HepG2 (cell line): ENCODE measurements around the gene MYL9. TPM values are rescaled to one million over a fixed set of nuclear protein-coding genes. Genes with fewer than 3 reads are reported as not detected.

ENCODE experiments used
- CAMTA2 ChIP-seq: sonication (generic); formaldehyde crosslinking; IDR thresholded peaks from 2 replicates; pipeline ENCODE4 v1.4.0; 2020; ENCODE audit warnings: mild to moderate bottlenecking, missing genetic modification reagents, borderline replicate concordance
- HNRNPUL1 ChIP-seq: fragments of 200-400 bp; formaldehyde crosslinking; IDR thresholded peaks from 2 replicates; pipeline ENCODE4 v1.6.1; 2017; ENCODE audit warnings: low read depth, mild to moderate bottlenecking, low read length, moderate library complexity
- KLF6 ChIP-seq: IDR thresholded peaks from 2 replicates; pipeline ENCODE4 v1.8.0; 2016; ENCODE audit warnings: missing biosample characterization, missing genetic modification reagents
- KMT2A ChIP-seq: sonication (generic); formaldehyde crosslinking; IDR thresholded peaks from 2 replicates; pipeline ENCODE4 v1.4.0; 2020; ENCODE audit warnings: missing genetic modification reagents
- MED1 ChIP-seq: sonication (generic); formaldehyde crosslinking; IDR thresholded peaks from 2 replicates; pipeline ENCODE4 v1.4.0; 2020; ENCODE audit warnings: missing genetic modification reagents
- MED8 ChIP-seq: sonication (generic); formaldehyde crosslinking; IDR thresholded peaks from 2 replicates; pipeline ENCODE4 v1.8.1; 2023; ENCODE audit warnings: mild to moderate bottlenecking, missing genetic modification reagents; ENCODE audit not compliant: insufficient replicate concordance
- MEIS2 ChIP-seq: sonication (generic); formaldehyde crosslinking; IDR thresholded peaks from 2 replicates; pipeline ENCODE4 v1.9.0; 2021; ENCODE audit warnings: mild to moderate bottlenecking, missing genetic modification reagents
- NCOA5 ChIP-seq: sonication (generic); formaldehyde crosslinking; IDR thresholded peaks from 2 replicates; pipeline ENCODE4 v1.4.0; 2020; ENCODE audit warnings: missing genetic modification reagents
- NPAS2 ChIP-seq: sonication (generic); formaldehyde crosslinking; IDR thresholded peaks from 2 replicates; pipeline ENCODE4 v1.8.0; 2022; ENCODE audit warnings: mild to moderate bottlenecking, missing genetic modification reagents, borderline replicate concordance
- NR1H2 ChIP-seq: sonication (generic); formaldehyde crosslinking; IDR thresholded peaks from 2 replicates; pipeline ENCODE4 v1.8.1; 2022; ENCODE audit warnings: low read depth, missing genetic modification reagents, borderline replicate concordance
- PTBP1 ChIP-seq: fragments of 200-400 bp; formaldehyde crosslinking; IDR thresholded peaks from 2 replicates; pipeline ENCODE4 v1.6.1; 2018; ENCODE audit warnings: low read length, low read depth; ENCODE audit not compliant: poor library complexity, severe bottlenecking
- SKI ChIP-seq: fragments of 450-650 bp; IDR thresholded peaks from one replicate; pipeline ENCODE4 v1.6.1; 2018; ENCODE audit warnings: mild to moderate bottlenecking; ENCODE audit not compliant: partially characterized antibody
- TGIF2 ChIP-seq: IDR thresholded peaks from 2 replicates; pipeline ENCODE4 v1.6.1; 2016; ENCODE audit warnings: control low read depth, missing compliant biosample characterization
- TOPORS ChIP-seq: sonication (generic); formaldehyde crosslinking; IDR thresholded peaks from 2 replicates; pipeline ENCODE4 v1.8.0; 2023; ENCODE audit warnings: mild to moderate bottlenecking, missing genetic modification reagents
- ZNF20 ChIP-seq: sonication (generic); formaldehyde crosslinking; IDR thresholded peaks from 2 replicates; pipeline ENCODE4 v1.4.0; 2020; ENCODE audit warnings: mild to moderate bottlenecking, moderate library complexity, missing genetic modification reagents
- ZNF484 ChIP-seq: sonication (generic); formaldehyde crosslinking; IDR thresholded peaks from 2 replicates; pipeline ENCODE4 v1.5.1; 2020; ENCODE audit warnings: mild to moderate bottlenecking, low read depth, missing genetic modification reagents, borderline replicate concordance
- ZNF839 ChIP-seq: sonication (generic); formaldehyde crosslinking; IDR thresholded peaks from 2 replicates; pipeline ENCODE4 v1.4.0; 2020; ENCODE audit warnings: missing genetic modification reagents, mild to moderate bottlenecking, borderline replicate concordance
- ZNF879 ChIP-seq: sonication (generic); formaldehyde crosslinking; IDR thresholded peaks from 2 replicates; pipeline ENCODE4 v1.8.1; 2023; ENCODE audit warnings: missing genetic modification reagents
- polyA plus RNA-seq, 8 experiments: library from polyadenylated mRNA; depleted of rRNA in 3 of 8; stranded (reverse) in 7 of 8; unstranded in 1 of 8; fragments of >200 nt; fragmentation: Illumina TruSeq in 4 of 8; extraction: Trizol in 4 of 8; gene quantifications; 2 replicates each; pipeline versions ENCODE4 v1.2.1 to v1.2.3, GENCODE V29; 2011 to 2016; ENCODE audit warnings: low read depth in 4 of 8, missing spikeins in 1 of 8, mixed read lengths in 1 of 8; ENCODE audit not compliant: insufficient read depth in 1 of 8
- total RNA-seq, 5 experiments: library from RNA; depleted of rRNA; stranded (reverse); fragments of >200 nt; fragmentation: Illumina TruSeq; extraction: Trizol; gene quantifications; 2 replicates each; pipeline ENCODE4 v1.2.3, GENCODE V29; 2016; ENCODE audit warnings: low read depth in 1 of 5
- TF ChIP-seq, protein P1 (sequence below): sonication (generic); formaldehyde crosslinking; IDR thresholded peaks from 2 replicates; pipeline ENCODE4 v1.4.0; 2020; ENCODE audit warnings: mild to moderate bottlenecking, low read depth, missing genetic modification reagents
- TF ChIP-seq, protein P2 (sequence below): sonication (generic); formaldehyde crosslinking; IDR thresholded peaks from 2 replicates; pipeline ENCODE4 v1.8.1; 2023; ENCODE audit warnings: mild to moderate bottlenecking, missing genetic modification reagents
- TF ChIP-seq, protein P3 (sequence below): IDR thresholded peaks from 2 replicates; pipeline ENCODE4 v1.6.1; 2016
- TF ChIP-seq, protein P4 (sequence below): sonication (generic); formaldehyde crosslinking; IDR thresholded peaks from 2 replicates; pipeline ENCODE4 v1.5.0; 2020; ENCODE audit warnings: mild to moderate bottlenecking, missing genetic modification reagents, borderline replicate concordance
- TF ChIP-seq, protein P5 (sequence below): sonication (generic); formaldehyde crosslinking; IDR thresholded peaks from 2 replicates; pipeline ENCODE4 v1.5.0; 2020; ENCODE audit warnings: mild to moderate bottlenecking, low read depth, missing genetic modification reagents, borderline replicate concordance

Gene MYL9
- total and polyA plus RNA-seq, 2 of the 13 experiments (the other 11 are each of a cell fraction or from before 2014, with no cell fraction given): 0.87 to 2.2 TPM

DNA sequence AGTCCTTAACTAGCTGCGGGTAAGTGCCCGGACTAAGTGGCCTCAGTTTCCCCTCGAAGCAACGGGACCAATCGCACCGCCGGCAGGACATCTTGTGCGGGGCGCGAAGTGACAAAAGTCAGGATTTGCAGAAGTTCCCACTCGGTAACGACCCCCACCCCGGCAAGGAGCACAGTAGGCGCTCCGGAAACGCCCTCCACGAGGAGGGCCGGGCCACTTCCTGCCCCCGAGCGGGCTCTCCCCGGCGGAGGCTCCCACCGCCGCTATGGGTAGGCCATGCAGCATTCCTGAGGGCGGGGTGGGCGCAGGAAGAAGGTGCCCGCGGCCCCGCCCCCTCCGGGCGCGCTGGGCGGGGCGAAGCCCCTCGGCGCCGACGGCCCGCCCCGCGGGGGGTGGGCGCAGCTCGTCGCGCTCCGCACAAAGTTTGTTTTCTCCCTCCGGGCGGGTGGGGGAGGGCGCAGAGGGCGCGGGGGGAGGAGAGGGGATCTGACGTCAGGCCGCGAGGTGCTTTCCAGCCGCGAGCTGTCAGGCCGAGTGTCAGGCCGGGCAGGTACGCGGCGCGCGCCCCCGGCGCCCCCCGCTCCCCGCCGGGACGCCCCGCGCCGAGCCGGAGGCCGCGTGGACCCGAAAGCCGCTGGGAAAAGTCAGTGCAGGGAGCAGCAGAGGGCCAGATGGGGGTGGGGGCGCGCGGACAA, 31.9 kb downstream of the MYL9 start, which contains the start of gene TGIF2 (continued):
- 0 out of 2 replicates have a peak, but pooled peaks have one; percentile 34 for TF ChIP-seq ZNF20 (CRISPR knock-in tag)
- TF ChIP-seq, protein P1, sequence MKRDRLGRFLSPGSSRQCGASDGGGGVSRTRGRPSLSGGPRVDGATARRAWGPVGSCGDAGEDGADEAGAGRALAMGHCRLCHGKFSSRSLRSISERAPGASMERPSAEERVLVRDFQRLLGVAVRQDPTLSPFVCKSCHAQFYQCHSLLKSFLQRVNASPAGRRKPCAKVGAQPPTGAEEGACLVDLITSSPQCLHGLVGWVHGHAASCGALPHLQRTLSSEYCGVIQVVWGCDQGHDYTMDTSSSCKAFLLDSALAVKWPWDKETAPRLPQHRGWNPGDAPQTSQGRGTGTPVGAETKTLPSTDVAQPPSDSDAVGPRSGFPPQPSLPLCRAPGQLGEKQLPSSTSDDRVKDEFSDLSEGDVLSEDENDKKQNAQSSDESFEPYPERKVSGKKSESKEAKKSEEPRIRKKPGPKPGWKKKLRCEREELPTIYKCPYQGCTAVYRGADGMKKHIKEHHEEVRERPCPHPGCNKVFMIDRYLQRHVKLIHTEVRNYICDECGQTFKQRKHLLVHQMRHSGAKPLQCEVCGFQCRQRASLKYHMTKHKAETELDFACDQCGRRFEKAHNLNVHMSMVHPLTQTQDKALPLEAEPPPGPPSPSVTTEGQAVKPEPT (CRISPR knock-in tag): 0 out of 2 replicates have a peak, but pooled peaks have one; percentile 15
- TF ChIP-seq ZNF484: no peak
- TF ChIP-seq TOPORS (CRISPR knock-in tag): no peak
- peak; percentile 28 for TF ChIP-seq SKI
- TF ChIP-seq, protein P2, sequence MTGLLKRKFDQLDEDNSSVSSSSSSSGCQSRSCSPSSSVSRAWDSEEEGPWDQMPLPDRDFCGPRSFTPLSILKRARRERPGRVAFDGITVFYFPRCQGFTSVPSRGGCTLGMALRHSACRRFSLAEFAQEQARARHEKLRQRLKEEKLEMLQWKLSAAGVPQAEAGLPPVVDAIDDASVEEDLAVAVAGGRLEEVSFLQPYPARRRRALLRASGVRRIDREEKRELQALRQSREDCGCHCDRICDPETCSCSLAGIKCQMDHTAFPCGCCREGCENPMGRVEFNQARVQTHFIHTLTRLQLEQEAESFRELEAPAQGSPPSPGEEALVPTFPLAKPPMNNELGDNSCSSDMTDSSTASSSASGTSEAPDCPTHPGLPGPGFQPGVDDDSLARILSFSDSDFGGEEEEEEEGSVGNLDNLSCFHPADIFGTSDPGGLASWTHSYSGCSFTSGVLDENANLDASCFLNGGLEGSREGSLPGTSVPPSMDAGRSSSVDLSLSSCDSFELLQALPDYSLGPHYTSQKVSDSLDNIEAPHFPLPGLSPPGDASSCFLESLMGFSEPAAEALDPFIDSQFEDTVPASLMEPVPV (CRISPR knock-in tag): no peak; the same call in 1 of the 2 replicates
- TF ChIP-seq, protein P3, sequence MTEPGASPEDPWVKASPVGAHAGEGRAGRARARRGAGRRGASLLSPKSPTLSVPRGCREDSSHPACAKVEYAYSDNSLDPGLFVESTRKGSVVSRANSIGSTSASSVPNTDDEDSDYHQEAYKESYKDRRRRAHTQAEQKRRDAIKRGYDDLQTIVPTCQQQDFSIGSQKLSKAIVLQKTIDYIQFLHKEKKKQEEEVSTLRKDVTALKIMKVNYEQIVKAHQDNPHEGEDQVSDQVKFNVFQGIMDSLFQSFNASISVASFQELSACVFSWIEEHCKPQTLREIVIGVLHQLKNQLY (CRISPR knock-in tag): peak; percentile 60; the same call in 1 of the 2 replicates
- TF ChIP-seq MEIS2 (CRISPR knock-in tag): peak; percentile 53; the same call in 1 of the 2 replicates
- peak; percentile 90; the same call in 1 of the 2 replicates for TF ChIP-seq TGIF2 (CRISPR knock-in tag)
- TF ChIP-seq ZNF839 (CRISPR knock-in tag): peak; percentile 59; the same call in 1 of the 2 replicates
- TF ChIP-seq, protein P4, sequence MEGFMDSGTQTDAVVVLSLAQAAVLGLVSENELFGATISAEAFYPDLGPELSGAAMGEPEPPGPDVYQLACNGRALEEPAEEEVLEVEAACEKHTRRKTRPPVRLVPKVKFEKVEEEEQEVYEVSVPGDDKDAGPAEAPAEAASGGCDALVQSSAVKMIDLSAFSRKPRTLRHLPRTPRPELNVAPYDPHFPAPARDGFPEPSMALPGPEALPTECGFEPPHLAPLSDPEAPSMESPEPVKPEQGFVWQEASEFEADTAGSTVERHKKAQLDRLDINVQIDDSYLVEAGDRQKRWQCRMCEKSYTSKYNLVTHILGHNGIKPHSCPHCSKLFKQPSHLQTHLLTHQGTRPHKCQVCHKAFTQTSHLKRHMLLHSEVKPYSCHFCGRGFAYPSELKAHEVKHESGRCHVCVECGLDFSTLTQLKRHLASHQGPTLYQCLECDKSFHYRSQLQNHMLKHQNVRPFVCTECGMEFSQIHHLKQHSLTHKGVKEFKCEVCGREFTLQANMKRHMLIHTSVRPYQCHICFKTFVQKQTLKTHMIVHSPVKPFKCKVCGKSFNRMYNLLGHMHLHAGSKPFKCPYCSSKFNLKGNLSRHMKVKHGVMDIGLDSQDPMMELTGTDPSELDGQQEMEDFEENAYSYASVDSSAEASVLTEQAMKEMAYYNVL (CRISPR knock-in tag): peak; percentile 86
- TF ChIP-seq NCOA5 (CRISPR knock-in tag): no peak
- peak; percentile 88 for TF ChIP-seq KMT2A (CRISPR knock-in tag)
- TF ChIP-seq CAMTA2 (CRISPR knock-in tag): peak; percentile 85; the same call in 1 of the 2 replicates
- no peak for TF ChIP-seq NPAS2 (CRISPR knock-in tag)
- peak; percentile 83 for TF ChIP-seq MED1 (CRISPR knock-in tag)
- TF ChIP-seq NR1H2: 0 out of 2 replicates have a peak, but pooled peaks have one; percentile 82
- TF ChIP-seq HNRNPUL1: 0 out of 2 replicates have a peak, but pooled peaks have one; percentile 15
- peak; percentile 96 for TF ChIP-seq ZNF879 (CRISPR knock-in tag)
- TF ChIP-seq KLF6 (CRISPR knock-in tag): 0 out of 2 replicates have a peak, but pooled peaks have one; percentile 59
- peak; percentile 59 for TF ChIP-seq PTBP1
- TF ChIP-seq MED8 (CRISPR knock-in tag): no peak
- TF ChIP-seq, protein P5, sequence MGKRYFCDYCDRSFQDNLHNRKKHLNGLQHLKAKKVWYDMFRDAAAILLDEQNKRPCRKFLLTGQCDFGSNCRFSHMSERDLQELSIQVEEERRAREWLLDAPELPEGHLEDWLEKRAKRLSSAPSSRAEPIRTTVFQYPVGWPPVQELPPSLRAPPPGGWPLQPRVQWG: no peak
